Ecto neural progenitor cell (in vitro differentiated cells): ENCODE measurements around the gene IDS.

Experiments
- DNase-seq: peaks from one replicate; pipeline ENCODE4 v3.0.0-alpha.2; 2018; ENCODE audit warnings: low spot score

Gene IDS

DNA sequence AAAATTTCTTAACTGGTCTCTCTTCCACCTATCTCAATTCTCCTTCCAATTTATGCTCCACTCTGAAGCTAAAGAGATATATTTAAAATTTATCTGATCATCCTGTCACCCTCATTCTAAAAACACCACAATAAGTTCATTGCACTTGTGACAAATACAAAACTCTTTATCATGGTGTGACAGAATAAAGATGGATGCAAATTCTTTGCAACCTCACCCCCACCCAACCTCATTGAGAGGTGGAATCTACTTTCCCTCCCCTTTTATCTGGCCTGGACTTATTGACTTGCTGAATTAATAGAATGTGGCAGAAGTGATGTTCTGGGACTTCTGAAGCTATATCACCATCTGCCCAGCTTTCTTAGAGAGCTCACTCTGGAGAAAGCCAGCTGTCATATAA is 46.5 kb downstream of the IDS start:
- DNase-seq: no peak

DNA sequence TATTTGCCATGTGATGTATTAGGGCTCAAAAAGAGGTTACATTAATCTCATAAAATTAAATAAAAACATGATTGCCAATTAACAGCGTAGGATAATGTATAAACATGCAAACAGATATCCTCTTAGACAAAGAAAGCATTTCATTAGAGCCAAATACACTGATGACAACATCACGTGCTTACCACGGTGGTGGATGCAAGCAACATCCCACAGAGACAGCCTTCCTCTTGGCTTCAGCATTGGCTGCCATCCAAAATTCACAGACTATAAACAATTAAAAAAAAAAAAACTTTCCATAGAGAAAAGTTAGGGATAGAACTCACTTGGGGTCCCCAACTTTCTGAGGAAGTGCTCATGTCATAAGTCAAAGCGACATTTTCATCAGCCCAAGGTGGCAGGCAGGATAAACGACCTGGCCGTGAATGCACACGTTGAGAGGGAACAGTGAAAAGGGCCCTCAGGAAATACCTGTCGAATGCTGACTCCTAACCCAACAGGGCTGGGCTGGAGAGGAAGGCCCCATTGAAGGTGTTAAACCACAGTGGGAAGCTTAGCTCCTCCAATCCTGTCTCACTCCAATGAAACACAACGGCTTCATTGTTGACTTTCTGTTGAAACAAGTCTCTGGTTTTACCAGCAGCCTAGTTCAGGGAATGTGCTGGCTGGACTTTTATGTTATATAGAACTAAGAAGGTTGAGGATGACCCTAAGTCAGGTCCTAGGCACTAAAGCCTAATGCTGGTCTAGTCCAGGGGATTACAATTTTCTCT is 48.4 kb downstream of the IDS start:
- no peak for DNase-seq

GRCh38 chrX:149455934-149456333 is 49.2 kb downstream of the IDS start:
- DNase-seq: no peak

- no peak for DNase-seq
These were observed 50.9 kb downstream of the IDS start for GRCh38 chrX:149453906-149454822.

- no peak for DNase-seq
These were observed 52.1 kb downstream of the IDS start for GRCh38 chrX:149453030-149453429.

GRCh38 chrX:149433451-149433850 is 71.7 kb downstream of the IDS start:
- no peak for DNase-seq

- no peak for DNase-seq
These were observed 72.1 kb downstream of the IDS start for GRCh38 chrX:149433051-149433450.
